GM18867 (cell line): Measurements from ENCODE around the gene OR8B12.
"Not testable (repeated sequence)": the region's sequence is repeated elsewhere in the genome, so short reads cannot be mapped to it uniquely, and the experiment has no call there.

Experiments used
- ATAC-seq: cut with Tn5 transposase; IDR thresholded peaks from one replicate; pipeline ENCODE4 v1.9.1; 2021; ENCODE audit warnings: mild to moderate bottlenecking, moderate library complexity; ENCODE audit not compliant: unreplicated experiment

The OR8B12 gene

GRCh38 chr11:124533626-124534025 is 9.8 kb downstream of the OR8B12 start:
- ATAC-seq = no peak

GRCh38 chr11:124520550-124520854 is 23.0 kb downstream of the OR8B12 start:
- no peak for ATAC-seq

GRCh38 chr11:124519850-124520549 is 23.5 kb downstream of the OR8B12 start:
- no peak for ATAC-seq

- no peak for ATAC-seq
Observed at GRCh38 chr11:124518989-124519451, 24.4 kb downstream of the OR8B12 start.

GRCh38 chr11:124517314-124517713 is 26.1 kb downstream of the OR8B12 start:
- no peak for ATAC-seq

- not testable (repeated sequence) for ATAC-seq
Observed at GRCh38 chr11:124514675-124515074, 28.8 kb downstream of the OR8B12 start.

- no peak for ATAC-seq
Observed at GRCh38 chr11:124514131-124514530, 29.3 kb downstream of the OR8B12 start.

- ATAC-seq = no peak
Observed at GRCh38 chr11:124511745-124512144, 31.7 kb downstream of the OR8B12 start.

GRCh38 chr11:124510279-124510678 is 33.2 kb downstream of the OR8B12 start:
- no peak for ATAC-seq

- no peak for ATAC-seq
Observed at GRCh38 chr11:124499711-124500110, 43.7 kb downstream of the OR8B12 start.

- no peak for ATAC-seq
Observed at GRCh38 chr11:124493016-124493655, 50.3 kb downstream of the OR8B12 start.
